Left lung (tissue), 10 donors: ENCODE results near the gene IL5RA. TPM values are rescaled to one million over a fixed set of nuclear protein-coding genes. Genes with fewer than 3 reads are reported as not detected.
A peak's percentile ranks its signal among the peaks of the same experiment; 100 is the strongest.

Source experiments
- ATAC-seq: fragments of 200-7000 bp; cut with Tn5 transposase; one replicate; pipeline ENCODE4 v1.9.1; 2020; ENCODE audit warnings: moderate library complexity
- DNase-seq, 4 donors: peaks; one replicate each; pipeline ENCODE4 v3.0.0-alpha.2; 2013 to 2020
- H3K27ac ChIP-seq, 2 donors: fragments of 200-600 bp; sonication (generic) in 1 of 2; one replicate each; pipeline versions ENCODE4 v1.5.0 to v1.8.0; 2020 to 2021
- H3K27me3 ChIP-seq, 2 donors: fragments of 200-600 bp; sonication (generic) in 1 of 2; one replicate each; pipeline versions ENCODE4 v1.5.0 to v1.8.0; 2020 to 2021
- H3K36me3 ChIP-seq, 2 donors: fragments of 200-600 bp; sonication (generic) in 1 of 2; one replicate each; pipeline versions ENCODE4 v1.5.0 to v1.8.0; 2020 to 2021
- H3K4me1 ChIP-seq, 2 donors: fragments of 200-600 bp; one replicate each; pipeline ENCODE4 v1.8.0; 2021
- H3K4me3 ChIP-seq, 2 donors: fragments of 200-600 bp; sonication (generic) in 1 of 2; one replicate each; pipeline versions ENCODE4 v1.5.0 to v1.8.0; 2020 to 2021; ENCODE audit warnings: mild to moderate bottlenecking in 1 of 2
- H3K9me3 ChIP-seq, 2 donors: fragments of 200-600 bp; sonication (generic) in 1 of 2; one replicate each; pipeline versions ENCODE4 v1.5.0 to v1.8.0; 2020 to 2021
- intact Hi-C, 2 donors: fragments of 100-400 bp; cut with DNase I; formaldehyde crosslinking; loops; one replicate each; pipeline versions ENCODE4 v1.11.2 to v1.14.2; 2022
- polyA plus RNA-seq, 6 donors: library from polyadenylated mRNA; unstranded; fragments of 120-200 nt; gene quantifications; one replicate each; pipeline ENCODE4 v1.2.1, GENCODE V29; 2013; ENCODE audit not compliant: insufficient read length in 6 of 6
- total RNA-seq, 2 donors: library from RNA; stranded (reverse); fragmentation: NEBNext Ultra II Directional; extraction: Animal tissue kit (Norgen Biotek cat#: 25700); gene quantifications; one replicate each; pipeline ENCODE4 v1.2.1, GENCODE V29; 2021
- TF ChIP-seq, protein P1 (sequence below), 2 donors: fragments of 200-600 bp; sonication (generic) in 1 of 2; IDR thresholded peaks; one replicate each; pipeline versions ENCODE4 v1.5.0 to v1.8.0; 2021; ENCODE audit warnings: antibody characterized with exemption in 2 of 2
- donor health status: DM: no; HTN: yes; CAD: no.
- donor health status: DM: no; HTN: no; CAD: no.

Gene IL5RA
- total and polyA plus RNA-seq, 8 donors, result 0.50 to 5.2 (median 2.9) TPM

GRCh38 chr3:3145831-3146230 lies 35.7 kb upstream of the IL5RA start:
- Histone ChIP-seq H3K9me3 (no peaks in the 10 kb centered on the region), H3K4me3 (no peak overlapping the region), H3K27ac (no peak overlapping the region), H3K36me3 (peaks cover 0 to 99% of the 10 kb centered on the region in 2 donors), H3K4me1 (peaks cover 0 to 3% of the 10 kb centered on the region in 2 donors), H3K27me3 (no peaks in the 10 kb centered on the region)
- intact Hi-C loops, result no loop called here
- TF ChIP-seq, protein P1, sequence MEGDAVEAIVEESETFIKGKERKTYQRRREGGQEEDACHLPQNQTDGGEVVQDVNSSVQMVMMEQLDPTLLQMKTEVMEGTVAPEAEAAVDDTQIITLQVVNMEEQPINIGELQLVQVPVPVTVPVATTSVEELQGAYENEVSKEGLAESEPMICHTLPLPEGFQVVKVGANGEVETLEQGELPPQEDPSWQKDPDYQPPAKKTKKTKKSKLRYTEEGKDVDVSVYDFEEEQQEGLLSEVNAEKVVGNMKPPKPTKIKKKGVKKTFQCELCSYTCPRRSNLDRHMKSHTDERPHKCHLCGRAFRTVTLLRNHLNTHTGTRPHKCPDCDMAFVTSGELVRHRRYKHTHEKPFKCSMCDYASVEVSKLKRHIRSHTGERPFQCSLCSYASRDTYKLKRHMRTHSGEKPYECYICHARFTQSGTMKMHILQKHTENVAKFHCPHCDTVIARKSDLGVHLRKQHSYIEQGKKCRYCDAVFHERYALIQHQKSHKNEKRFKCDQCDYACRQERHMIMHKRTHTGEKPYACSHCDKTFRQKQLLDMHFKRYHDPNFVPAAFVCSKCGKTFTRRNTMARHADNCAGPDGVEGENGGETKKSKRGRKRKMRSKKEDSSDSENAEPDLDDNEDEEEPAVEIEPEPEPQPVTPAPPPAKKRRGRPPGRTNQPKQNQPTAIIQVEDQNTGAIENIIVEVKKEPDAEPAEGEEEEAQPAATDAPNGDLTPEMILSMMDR (IDR thresholded peaks at IDR 0.05), result no peak
- ATAC-seq (no peak), DNase-seq (no peak)

DNA sequence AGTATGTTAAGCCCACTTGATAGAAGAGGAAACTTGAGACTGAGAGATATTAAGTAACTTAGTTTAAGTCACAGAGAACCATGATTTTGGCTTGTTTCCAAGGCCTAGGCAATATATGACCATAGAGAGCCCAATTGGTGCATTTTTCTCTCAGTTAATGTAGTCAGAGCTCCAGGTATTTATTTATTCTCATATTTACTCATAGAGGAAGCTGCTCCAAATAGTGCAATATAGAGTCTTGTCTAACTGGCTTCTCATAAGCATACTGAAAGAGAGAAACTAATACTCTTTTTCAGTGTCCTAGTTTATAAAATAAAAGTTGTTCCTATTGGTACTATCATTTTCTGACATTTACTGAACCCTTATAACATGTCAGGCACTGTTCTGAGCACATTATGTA lies 31.8 kb upstream of the IL5RA start:
- Histone ChIP-seq H3K27me3 (no peaks in the 10 kb centered on the region), H3K4me1 (peaks cover 0 to 3% of the 10 kb centered on the region in 2 donors), H3K9me3 (no peaks in the 10 kb centered on the region), H3K36me3 (peaks cover 0 to 100% of the 10 kb centered on the region in 2 donors), H3K27ac (no peak overlapping the region), H3K4me3 (no peak overlapping the region)
- TF ChIP-seq, protein P1 (IDR thresholded peaks at IDR 0.05), result no peak
- DNase-seq (no peak), ATAC-seq (peak; percentile 31)
- intact Hi-C loops, result no loop called here

- Histone ChIP-seq H3K4me1 (peaks cover 0 to 11% of the 10 kb centered on the region in 2 donors), H3K9me3 (no peaks in the 10 kb centered on the region), H3K27ac (no peak overlapping the region), H3K36me3 (peaks cover 0 to 77% of the 10 kb centered on the region in 2 donors), H3K4me3 (no peak overlapping the region), H3K27me3 (no peaks in the 10 kb centered on the region)
- intact Hi-C loops, result no loop called here
- TF ChIP-seq, protein P1 (IDR thresholded peaks at IDR 0.05), result no peak
- no peak for DNase-seq
- no peak for ATAC-seq
Measured at GRCh38 chr3:3137526-3137925, 27.4 kb upstream of the IL5RA start.

DNA sequence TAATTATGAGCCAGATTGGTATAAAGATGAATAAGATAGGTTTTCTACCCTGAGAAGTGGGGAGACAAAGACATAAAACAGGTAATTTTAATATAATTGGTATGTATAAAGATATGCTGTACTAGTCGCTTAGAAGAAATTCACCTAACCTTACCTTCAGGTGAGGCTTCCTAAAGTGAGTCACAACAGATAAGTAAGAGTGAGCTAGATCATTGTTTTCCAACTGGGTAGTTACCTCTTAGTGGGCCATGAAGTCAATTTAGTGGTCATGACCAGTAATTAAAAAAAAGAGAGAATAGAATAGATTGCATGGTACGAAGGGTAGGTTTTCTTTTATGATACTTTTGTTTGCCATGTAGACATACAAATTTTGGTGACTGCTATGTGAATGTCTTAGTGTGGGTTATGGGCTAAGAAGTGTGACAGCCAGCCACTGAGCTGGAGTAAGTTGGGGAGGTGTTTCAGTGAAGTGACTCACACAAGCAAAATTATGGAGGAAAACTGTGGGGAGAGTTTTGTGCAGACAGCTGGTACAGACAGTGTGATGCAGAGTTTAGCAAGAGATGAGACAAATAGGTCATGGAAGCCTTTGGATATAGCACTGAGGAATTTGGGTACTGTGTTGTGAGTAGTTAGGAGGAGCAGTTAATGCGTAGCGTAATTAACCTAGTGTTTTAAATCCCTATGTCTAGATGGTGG lies 24.7 kb upstream of the IL5RA start:
- Histone ChIP-seq H3K27ac (no peak overlapping the region), H3K27me3 (no peaks in the 10 kb centered on the region), H3K36me3 (peaks cover 0 to 66% of the 10 kb centered on the region in 2 donors), H3K9me3 (no peaks in the 10 kb centered on the region), H3K4me3 (no peak overlapping the region), H3K4me1 (peaks cover 0 to 11% of the 10 kb centered on the region in 2 donors)
- DNase-seq (no peak), ATAC-seq (no peak)
- intact Hi-C loops, result no loop called here
- TF ChIP-seq, protein P1 (IDR thresholded peaks at IDR 0.05), result no peak

GRCh38 chr3:3133500-3133899 lies 23.3 kb upstream of the IL5RA start:
- intact Hi-C loops, result no loop called here
- Histone ChIP-seq H3K36me3 (peaks cover 0 to 63% of the 10 kb centered on the region in 2 donors), H3K4me3 (no peak overlapping the region), H3K27me3 (no peaks in the 10 kb centered on the region), H3K9me3 (no peaks in the 10 kb centered on the region), H3K27ac (no peak overlapping the region), H3K4me1 (peaks cover 0 to 25% of the 10 kb centered on the region in 2 donors)
- DNase-seq, result no peak
- TF ChIP-seq, protein P1 (IDR thresholded peaks at IDR 0.05), result no peak
- ATAC-seq, result no peak
